NCI-H1092 (cell line): ENCODE results near the gene UNC13A.

Experiments
- DNase-seq: peaks from one replicate; lab custom pipeline; 2025; lab: John Stamatoyannopoulos, UW

The UNC13A gene

DNA sequence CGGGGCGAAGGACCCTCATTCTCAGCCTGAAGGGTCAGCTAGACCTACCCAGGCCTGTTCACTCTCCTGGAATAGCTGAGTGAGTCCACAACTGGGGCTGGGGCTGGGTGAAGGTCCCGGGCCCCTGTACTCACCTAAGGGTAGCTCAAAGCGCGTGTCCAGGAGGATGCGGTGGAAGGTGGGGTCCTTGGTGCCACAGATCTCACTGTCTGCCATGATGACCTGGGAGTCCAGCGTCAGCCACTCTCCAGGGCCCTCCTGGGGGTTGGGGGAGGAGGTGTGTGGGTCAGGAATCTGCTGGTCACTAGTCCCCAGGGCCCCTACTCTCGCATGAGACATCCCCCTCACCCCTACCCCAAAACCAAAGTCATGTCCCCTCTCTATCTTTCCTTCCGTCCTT is 18.7 kb downstream of the UNC13A start:
- DNase-seq: no peak

DNA sequence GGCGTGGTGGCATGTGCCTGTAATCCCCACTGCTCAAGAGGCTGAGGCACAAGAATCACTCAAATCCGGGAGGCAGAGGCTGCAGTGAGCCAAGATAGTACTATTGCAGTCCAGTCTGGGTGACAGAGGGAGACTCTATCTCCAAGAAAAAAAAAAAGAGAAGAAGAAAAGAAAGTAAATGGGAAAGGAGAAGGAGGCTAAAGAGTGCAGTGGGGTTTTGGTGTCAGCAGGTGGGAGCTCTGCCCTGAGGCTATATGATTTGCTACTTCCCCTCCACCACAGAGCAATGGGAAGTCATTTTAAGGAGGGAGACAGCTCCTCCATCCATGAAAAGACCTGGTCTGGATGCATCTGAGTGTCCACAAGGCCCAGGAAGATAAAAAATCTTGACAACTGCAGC is 23.1 kb downstream of the UNC13A start:
- DNase-seq: no peak

- no peak for DNase-seq
Observed at GRCh38 chr19:17659996-17660395, 28.2 kb downstream of the UNC13A start.

- no peak for DNase-seq
Observed at GRCh38 chr19:17658666-17659065, 29.5 kb downstream of the UNC13A start.

DNA sequence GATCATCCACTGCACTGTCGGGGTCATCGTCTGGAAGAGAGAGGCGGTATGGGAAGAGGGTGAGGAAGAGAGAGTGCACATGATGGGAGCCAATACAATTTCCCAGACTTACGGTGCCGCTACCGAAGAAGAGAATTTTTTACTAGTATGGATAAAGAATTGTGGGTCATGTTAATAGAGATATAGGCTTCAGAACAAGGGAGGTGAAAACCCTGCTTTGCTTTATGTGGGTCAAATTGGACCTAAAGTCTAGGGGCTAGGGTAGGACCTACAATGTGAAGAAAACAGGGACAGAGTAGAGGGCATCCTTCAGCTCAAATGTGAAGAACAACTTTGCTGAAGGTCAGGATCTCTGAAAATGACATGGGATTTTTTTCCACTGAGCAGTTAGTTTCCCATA is 29.9 kb downstream of the UNC13A start:
- DNase-seq: no peak

GRCh38 chr19:17656970-17657369 is 31.2 kb downstream of the UNC13A start:
- DNase-seq: no peak

DNA sequence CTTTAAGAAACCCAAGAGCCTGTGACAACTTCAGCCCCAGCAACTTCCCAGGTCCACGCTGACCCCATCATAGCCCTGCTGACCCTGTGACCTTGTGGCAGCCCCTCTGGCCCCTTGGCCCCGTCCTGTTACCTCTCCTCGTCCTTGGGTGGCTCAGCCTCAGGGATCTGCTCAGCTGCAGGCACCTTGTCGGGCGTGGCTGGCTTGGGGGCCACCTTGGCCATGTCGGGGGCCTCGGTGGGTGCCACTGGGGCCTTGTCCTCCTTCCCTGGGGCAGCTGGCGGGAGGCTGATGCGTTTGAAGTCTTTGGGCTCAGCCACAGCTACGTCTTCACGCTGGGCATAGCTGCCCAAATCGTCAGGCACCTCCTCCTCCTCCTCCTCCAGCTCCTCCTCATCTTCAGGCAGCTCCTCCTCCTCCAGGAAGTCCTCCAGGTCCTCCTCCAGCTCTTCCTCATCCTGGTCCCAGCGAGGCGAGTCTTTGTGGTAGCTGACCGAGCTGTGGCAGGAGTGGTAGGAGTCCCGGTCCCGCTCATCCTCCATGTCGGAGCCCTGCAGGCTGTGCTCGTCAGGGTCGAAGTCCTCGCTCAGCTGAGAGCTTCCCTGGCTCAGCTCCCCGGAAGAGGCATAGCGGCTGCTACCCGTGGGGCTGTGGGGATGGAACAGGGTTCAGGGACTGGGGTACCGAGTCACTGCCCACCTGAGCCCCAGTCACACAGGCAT is 32.2 kb downstream of the UNC13A start:
- DNase-seq: no peak

DNA sequence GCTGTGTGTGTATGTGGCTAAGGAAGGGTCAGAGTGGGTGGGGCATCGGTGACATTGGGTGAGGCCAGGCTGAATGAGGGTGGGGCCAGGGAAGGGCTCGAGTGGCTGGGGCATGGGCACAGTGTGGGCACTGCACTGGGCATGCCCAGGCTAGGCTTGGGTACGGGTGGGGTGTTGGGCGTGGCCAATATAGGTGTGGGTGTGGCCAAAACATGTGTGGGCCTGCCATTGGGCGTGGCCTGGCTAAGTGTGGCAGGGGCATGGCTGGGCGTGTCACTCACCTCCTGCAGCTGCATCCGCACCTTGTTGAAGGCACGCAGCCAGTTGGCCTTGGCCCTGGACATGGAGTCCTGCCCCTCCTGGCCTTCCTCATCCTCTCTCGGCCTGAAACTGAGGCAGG is 33.2 kb downstream of the UNC13A start:
- no peak for DNase-seq

DNA sequence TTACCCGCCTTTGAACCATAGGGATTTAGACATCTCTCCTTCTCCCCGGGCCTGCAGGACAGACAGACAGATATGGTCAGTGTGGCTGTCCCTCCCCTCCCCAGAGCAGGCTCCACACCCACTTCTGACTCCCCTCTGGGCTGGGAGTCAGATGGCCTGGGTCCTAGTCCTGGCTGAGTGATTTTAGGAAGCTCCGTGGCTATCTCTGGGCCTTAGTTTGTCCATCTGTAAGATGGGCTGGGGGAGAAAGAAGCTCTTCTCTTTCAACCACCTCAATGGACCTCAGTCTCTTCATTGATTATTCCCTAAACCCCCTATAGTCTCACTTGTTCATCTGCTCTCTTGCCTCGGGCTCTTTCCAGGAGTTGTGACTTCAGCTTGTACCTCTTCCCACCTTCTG is 35.5 kb downstream of the UNC13A start:
- DNase-seq: no peak

DNA sequence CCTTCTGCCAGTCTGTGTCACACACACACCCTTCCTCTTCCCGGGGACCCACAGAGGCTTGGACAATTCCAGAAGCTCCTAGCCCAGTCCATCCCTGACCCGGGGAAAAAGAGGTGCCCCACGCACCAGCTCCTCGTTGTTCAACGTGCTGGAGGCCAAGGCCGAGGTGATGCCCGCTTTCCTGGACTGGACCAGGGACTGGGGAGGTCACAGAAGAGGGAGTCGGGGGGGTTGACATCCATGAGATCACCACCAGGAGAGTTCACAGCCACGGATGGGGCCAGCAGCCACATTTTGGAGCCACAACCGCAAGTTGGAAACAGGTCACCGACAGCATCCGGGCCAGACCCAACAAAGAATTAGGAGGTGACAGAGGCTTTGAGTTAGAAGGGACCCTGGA is 39.4 kb downstream of the UNC13A start:
- no peak for DNase-seq

GRCh38 chr19:17648097-17648660 is 40.0 kb downstream of the UNC13A start:
- no peak for DNase-seq

- no peak for DNase-seq
Observed at GRCh38 chr19:17647071-17648020, 40.8 kb downstream of the UNC13A start.

- no peak for DNase-seq
Observed at GRCh38 chr19:17646441-17646840, 41.7 kb downstream of the UNC13A start.

DNA sequence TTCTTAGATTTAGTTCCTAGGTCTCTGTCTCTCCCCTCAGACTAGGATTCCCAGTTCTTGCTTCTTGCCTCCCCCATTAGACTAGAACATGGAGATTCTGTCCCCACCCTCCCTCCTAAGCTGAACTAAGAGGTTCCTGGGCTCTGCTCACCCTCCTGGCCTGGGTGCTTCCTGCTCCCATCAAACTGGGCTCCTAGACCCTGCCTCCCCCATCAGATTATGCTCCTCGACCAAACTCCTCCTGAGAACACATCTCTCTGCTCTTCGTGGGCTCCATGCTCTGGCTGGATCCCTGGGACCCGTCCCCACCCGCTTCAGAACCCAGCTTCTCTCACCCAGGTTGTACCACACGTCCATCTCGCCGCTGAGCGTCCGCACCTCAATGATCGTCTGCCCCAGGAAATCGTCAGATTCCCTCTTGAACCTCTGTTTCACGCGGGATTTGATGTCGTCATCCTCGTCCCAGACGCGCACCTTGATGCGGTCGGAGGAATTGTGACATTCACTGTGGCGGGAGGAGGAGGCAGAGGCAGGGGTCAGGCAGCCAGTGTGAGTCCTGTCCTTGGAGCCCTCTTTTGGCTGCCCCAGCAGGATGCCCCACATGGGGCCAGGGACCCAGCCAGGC is 42.7 kb downstream of the UNC13A start:
- no peak for DNase-seq

DNA sequence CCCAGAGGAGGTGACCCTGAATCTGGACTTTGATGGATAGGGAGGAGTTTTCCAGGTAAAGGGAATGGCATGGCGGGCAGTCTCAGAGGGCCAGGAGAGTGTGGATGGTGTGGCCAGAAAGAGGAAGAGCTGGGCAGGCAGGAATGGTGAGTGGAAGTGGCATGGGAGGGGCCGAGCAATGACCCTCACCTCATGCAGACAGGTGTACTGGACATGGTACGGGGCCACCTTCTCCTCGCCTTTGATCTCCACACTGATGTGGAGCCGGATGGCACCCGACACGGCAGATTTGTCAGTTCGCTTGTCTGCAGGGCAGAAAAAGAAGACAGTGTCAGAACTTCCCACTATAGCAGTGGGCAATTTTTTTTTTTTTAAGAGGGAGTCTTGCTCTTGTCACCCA is 45.5 kb downstream of the UNC13A start:
- DNase-seq: no peak

DNA sequence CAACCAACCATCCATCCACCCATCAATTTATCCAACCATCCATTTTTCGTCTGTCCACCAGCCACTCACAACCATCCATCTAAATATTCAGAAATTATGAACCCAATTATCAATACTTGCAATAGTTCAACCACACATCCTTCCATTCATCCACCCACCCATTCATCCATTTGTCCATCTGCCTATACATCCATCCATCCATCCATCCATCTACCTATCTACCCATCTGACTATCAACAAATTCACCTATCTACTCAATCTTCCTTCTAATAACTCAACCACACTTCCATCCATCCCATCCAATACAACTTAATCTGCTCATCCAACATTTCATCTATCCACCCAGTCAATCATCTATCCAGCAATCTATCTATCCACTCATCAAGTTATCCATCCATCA is 46.3 kb downstream of the UNC13A start:
- DNase-seq: no peak

DNA sequence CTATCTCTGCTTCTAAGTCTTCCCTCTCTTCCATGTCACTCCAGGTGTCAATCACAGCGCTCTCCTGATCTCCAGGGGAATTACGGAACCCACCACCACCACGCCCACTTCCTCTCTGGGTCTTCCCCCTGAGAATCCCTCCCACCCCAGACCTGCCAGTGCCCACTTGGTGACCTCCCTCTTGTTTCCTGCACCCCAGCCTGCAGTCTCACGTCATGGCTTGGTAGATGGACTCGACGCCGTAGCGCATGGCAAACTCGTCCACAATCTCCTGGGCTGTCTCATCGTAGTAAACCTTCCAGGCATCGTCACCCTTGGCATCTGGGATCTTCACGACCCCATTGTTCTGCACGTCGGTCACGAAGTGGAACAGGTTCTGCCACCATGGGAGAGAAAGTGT is 47.0 kb downstream of the UNC13A start:
- no peak for DNase-seq

DNA sequence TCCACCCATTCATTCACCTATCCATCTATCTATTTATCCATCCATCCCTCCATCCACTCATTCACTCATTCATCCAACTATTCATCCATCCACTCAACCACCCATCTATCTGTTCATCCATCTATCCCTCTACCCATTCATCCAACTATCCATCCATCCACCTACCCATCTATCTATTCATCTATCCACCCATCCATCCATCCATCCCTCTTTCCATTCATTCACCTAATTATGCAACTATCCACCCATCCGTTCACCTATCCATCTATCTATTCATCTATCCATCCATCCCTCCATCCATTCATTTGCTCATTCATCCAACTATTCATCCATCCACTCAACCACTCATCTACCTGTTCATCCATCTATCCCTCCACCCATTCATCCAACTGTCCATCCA is 54.5 kb downstream of the UNC13A start:
- DNase-seq: no peak

DNA sequence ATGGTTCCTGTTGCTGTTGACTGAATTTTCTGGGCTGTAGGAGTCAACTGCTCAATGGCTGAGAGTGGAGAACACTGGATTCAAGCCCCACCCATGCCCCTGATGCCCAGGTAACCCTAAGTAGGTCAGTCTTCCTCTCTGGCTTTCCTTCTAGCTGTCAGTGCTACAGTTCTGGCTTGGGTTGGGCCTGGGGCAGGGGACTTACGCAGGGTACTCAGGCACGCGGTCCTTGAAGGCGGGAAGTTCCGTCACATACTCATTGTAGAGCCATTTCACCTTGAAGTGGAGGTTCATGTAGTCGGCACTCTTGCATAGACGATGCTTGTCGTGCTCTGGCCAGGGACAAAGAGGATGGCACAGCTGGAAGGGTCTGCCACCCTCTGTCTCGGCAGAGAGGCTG is 55.6 kb downstream of the UNC13A start:
- no peak for DNase-seq

DNA sequence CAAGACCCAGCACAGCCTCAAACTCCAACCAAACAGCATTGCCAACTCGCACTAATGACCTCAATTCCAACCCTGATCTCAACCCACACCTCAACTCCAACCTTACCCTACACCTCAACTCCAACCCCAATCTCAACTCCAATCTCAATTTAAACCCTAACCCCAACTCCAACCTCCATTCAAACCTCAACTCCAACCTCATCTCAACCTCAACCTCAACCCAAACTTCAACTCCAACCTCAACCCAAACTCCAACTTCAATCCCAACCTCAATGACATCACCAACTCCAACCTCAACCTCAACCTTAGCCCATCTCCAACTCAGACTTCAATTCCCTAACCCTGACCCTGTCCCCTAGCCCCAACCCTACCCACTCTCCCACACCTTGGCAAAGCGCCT is 58.4 kb downstream of the UNC13A start:
- DNase-seq: no peak

DNA sequence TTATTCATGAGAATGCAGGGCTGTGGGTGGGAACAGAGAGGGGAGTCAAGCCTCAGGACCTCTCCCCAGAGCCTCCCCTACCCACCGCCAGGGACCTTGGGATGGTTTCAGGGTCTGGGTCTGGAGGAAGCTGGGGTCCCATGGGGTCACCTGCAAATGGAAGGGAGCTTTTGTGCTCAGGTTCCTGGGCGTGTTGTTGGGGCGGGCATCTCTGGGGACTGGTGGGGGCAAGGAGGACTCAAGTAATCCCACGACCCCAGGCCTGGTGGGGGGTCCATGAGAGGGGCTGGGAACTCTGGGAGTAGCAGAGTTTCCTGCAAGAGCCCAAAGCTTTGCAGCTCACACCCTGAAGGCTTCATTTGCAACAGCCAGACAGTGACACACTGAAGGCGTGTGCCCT is 60.2 kb downstream of the UNC13A start:
- no peak for DNase-seq

DNA sequence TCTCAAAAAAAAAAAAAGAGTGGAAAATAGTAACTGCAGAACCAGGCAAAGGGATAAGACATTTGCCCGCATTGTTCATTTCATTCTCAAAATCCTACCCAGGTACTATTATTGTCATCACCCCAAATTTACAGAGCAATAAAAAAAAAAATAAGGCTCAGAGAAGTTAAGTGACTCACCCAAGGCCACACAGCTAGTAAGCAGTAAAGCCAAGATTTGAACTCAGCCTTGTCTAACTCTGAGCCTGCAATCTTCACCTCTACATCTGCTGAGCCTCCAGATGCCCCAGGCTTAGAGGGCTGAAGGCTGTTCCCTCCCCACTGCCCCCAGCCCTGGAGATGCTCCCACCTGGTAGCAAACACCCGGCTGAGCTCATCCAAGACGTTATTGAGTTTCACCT is 61.0 kb downstream of the UNC13A start:
- DNase-seq: no peak
